ENCODE measurements around the gene C6orf120.

DNA sequence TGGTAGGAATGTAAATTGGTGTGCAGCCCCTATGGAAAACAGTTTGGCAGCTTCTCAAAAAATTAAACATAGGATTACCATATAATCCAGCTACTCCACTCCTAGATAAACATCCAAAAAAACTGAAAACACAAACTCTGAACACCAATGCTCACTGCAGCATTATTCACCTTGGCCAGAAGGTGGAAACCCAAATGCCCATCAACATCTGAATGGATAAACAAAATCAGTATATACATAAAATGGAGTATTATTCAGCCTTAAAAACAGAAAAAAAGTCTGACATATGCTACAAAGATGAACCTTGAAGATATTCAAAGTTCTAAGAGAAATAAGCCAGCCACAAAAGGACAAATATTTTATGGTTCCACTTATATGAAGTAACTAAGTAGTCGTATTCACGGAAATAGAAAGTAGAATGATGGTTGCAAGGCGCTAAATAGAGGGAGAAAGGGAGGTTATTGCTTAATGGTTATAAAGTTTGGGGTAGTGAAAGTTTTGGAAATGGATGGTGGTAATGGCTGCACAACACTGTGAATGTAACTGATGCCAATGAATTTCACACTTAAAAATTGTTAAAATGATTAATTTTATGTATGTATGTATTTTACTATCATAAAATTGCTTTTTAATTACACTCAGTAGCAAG, 18.4 kb downstream of the C6orf120 start:
- TF ChIP-seq, protein P1, sequence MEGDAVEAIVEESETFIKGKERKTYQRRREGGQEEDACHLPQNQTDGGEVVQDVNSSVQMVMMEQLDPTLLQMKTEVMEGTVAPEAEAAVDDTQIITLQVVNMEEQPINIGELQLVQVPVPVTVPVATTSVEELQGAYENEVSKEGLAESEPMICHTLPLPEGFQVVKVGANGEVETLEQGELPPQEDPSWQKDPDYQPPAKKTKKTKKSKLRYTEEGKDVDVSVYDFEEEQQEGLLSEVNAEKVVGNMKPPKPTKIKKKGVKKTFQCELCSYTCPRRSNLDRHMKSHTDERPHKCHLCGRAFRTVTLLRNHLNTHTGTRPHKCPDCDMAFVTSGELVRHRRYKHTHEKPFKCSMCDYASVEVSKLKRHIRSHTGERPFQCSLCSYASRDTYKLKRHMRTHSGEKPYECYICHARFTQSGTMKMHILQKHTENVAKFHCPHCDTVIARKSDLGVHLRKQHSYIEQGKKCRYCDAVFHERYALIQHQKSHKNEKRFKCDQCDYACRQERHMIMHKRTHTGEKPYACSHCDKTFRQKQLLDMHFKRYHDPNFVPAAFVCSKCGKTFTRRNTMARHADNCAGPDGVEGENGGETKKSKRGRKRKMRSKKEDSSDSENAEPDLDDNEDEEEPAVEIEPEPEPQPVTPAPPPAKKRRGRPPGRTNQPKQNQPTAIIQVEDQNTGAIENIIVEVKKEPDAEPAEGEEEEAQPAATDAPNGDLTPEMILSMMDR (IDR thresholded peaks at IDR 0.05): peak in 1 of 6 experiments; percentile 20
- TF ChIP-seq POLR2A (IDR thresholded peaks at IDR 0.05): no peak
